ENCODE measurements around the gene JAZF1.
"Not testable (repeated sequence)": the region's sequence is repeated elsewhere in the genome, so short reads cannot be mapped to it uniquely, and the experiment has no call there.

JAZF1 gene

DNA sequence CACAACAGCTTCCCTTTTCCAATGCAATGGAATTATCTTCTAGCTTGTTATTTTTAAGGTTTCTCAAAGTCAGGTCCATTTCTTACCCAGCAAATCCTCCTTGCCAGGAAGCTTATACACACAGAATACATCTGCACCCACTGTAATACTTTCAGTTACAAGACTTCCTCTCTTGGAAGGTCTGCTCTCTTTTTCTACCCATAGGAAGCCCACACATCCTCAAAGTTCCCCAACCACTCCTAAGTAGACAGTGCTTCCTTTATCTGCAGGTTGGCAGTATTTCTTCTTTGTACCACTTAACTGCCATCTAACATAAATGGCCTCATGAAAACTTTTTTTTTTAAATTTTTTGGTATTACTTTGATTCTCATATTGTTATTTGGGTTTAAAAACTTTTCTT is 285.0 kb downstream of the JAZF1 start:
- DNase-seq = no peak

GRCh38 chr7:27890205-27890849 is 290.3 kb downstream of the JAZF1 start:
- no peak for DNase-seq

DNA sequence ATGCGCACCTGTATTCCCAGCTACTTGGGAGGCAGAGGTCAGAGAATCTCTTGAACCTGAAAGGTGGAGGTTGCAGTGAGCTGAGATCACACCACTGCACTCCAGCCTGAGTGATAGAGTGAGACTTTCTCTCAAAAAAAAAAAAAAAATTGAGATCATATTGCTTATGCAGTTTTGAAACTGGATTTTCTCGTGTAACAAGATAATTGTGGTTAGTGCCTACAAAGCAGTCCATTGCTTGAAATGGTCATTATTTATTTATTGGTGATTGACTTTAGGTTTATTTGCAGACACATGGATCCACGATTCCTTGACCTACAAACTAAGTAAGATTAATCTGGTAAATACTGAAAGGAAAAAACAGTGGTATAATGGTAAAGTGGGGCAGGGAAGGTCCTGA is 290.8 kb downstream of the JAZF1 start:
- no peak for DNase-seq

DNA sequence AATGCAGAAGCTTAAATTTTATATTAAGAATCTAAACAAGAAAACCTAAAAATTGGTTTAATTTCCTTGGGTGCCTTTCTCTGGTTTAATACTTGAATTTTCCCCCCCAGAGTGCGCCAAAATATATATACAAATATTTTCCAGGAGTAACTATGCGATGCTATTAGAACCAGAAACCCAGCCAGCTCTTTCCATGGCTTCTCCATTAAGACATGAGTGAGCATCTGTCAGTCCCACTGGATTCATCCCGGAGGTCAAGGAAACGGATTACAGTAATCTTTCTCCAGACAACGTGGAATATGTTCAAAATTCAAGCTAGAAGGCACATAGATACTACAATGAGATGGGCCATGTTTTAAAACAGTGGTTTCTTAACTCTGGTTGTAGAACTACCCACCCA is 291.9 kb downstream of the JAZF1 start:
- no peak for DNase-seq

- DNase-seq = not testable (repeated sequence)
Observed at GRCh38 chr7:27886710-27887109, 293.9 kb downstream of the JAZF1 start.

- no peak for DNase-seq
Observed at GRCh38 chr7:27885652-27886051, 294.9 kb downstream of the JAZF1 start.

- DNase-seq = no peak
Observed at GRCh38 chr7:27883696-27884095, 296.9 kb downstream of the JAZF1 start.

- no peak for DNase-seq
Observed at GRCh38 chr7:27876756-27877155, 303.8 kb downstream of the JAZF1 start.

DNA sequence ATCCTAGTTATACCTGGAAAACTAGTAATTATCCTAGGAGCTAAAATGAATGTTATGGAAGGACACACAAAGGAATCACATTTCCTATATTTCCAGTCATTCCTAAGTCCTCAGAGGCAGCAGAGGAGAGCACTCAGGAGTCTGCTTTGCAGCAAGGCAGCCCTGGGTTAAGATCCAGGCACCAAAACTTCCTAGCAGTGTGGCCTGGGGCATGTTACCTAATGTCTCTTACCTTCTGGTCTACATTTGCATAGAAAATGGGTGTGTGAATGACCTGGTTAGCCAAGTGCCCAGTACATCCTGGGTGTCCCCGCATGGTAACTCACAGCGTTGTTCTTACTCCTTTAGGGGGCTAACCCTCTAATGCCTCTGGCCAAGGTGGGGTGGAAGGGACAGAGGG is 304.8 kb downstream of the JAZF1 start:
- no peak for DNase-seq

- DNase-seq = no peak
Observed at GRCh38 chr7:27875061-27875460, 305.5 kb downstream of the JAZF1 start.

DNA sequence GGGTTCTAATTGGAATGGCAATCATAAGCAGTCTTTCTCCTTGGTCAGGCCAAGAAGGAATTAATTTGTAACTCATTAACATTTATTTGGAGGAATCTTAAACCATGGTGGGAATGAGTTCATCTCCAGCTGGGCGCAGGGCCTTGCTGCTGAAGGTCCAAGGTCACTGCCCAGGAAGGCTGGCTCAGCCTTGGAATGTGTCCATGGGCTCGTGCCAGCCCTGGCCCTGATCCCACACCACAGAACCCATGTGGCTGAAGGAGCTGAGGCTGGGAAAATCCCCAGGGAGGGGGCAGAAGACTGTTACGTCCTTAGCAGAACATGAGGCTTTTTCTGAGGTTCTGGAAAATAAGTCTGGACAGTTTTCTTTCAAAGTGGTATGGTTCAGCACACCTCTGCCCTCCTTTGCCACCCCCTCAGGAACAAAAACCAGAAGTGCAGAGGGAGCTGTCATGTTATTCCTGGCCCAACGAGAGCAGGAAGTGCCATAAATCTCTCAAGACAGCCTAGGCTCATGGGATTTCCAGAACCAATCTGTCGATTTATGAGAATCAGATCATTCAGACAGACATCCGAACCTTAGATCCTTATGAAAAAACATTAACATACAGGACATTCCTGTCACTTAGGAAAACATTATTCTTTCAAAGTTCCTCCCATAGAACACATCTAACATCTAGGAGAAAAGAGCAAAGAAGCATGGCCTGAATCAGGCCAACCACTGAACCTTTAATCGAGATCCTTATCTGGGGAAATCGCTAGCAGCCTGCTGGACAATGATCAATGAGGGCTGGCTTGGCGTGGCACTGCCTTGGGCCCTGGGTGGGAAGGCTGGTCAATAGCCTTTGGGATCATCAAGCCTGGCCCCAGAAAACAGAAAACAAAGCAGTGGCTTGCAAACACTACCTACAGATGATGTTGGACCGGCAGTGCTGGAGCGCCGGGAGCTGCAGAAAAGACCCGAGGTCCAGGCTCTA is 306.3 kb downstream of the JAZF1 start:
- DNase-seq = peak; percentile 50

- no peak for DNase-seq
Observed at GRCh38 chr7:27872356-27873275, 308.0 kb downstream of the JAZF1 start.

- DNase-seq = no peak
Observed at GRCh38 chr7:27871866-27872265, 308.7 kb downstream of the JAZF1 start.

- DNase-seq = no peak
Observed at GRCh38 chr7:27871086-27871485, 309.5 kb downstream of the JAZF1 start.

DNA sequence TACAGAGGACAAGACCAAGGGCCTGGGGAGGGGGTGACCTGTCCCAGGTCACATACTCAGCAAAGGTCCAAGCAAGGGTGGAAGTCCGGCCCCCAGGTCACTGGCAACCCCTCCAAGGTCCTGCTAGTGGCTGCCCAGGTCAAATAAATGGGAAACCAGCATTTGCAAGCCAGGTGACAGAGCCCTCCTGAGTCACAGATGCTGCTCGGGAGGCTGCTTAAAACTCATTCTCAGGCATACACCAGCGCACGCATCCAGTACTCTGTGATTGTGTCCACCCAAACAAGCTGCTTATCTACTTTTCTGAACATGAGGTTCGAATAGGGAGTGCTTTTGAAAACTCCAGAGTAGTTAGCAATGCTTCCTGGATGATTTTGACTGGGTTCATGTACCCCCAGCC is 310.0 kb downstream of the JAZF1 start:
- no peak for DNase-seq

DNA sequence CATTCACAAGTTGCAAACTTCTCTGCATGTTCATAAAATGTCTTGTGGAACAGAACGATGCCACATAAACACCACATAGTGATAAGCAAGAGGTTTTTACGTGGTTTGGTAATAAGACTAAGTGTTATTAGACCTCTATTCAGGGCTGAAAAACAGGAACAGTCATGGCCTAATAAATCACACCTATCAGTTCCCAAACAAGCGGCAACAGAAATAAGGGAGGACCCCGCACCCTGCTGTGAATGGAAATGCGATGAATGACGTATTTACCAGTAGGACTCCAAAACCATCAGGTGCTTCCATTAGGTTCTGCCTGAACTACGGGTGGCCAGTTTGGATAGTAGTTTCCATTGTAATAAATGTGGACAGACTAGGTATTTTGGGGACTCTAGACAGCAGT is 311.5 kb downstream of the JAZF1 start:
- no peak for DNase-seq

- DNase-seq = no peak
Observed at GRCh38 chr7:27868131-27868550, 312.5 kb downstream of the JAZF1 start.

DNA sequence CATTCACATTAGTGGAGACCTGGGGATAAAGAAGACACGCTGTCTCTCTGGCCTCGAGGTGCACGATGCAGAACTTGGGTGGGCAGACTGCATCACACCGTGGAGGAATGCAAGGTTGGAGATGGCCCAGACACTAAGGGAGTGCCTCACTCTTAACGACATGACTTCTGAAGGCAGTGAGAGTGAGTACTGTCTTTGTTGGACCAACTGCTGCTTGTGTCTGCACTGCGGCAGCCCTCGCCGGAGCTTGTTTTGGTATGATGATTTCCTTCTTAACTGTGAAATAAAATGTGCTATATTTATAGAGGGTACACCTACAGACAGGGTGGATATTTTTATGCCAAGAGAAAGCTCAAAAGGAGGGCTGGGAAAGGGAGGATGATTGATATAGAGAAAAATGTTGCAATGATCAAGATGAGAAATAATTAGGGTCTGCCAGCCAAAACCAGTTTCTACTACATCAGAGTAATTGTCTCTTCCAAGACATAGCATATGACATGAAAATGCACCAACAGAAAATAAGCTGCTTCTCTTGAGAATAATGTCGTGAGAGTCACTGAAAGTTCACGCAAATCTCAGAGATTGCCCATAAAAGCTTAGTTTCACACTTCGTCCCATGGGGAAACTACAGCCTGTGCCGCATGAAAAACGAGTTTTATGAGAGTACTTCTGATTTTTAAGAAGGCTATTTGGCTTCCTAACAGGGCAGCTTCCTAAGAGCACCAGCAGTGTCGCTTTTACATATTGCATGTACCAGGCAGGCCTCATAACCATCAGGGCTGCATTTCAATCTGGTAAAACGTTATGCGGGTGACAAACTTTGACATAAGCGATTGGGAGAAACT is 313.5 kb downstream of the JAZF1 start:
- DNase-seq = no peak

DNA sequence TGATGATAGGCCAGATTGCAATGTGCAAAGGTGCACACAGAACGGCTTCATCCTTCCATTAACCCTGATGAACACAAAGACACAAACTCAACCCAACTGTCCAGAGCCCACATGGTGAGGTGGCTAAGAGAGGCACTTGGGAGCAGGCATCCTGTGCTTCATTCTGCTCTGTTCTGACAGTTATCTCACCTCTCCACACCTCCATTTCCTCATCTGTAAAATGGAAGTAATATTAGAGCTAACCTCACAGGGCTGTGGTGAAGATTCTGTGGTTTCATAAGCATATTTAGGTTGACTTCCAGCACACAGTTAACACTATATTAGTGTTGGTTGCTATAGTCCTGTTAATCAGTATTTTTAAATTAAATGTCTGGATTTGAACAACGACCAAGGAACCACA is 314.3 kb downstream of the JAZF1 start:
- no peak for DNase-seq

DNA sequence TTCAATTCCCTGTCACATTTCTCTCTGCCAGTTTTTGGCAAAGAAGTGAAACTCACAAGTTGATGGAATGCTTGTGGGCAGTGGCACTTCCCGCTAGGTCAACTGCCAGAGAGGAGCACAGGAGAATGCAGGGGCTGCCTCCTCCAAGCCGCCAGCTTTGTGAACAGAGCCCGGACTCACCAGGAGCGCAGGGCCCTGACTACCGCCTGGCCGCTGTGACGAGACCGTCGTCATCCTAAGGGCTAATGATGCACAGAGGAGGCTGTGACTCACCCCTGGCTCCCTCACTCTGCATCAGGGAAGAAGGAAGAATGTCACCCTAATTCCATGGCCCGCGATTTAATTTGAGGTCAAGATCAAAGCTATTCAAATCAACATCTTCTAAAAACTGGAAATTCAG is 316.7 kb downstream of the JAZF1 start:
- no peak for DNase-seq

DNA sequence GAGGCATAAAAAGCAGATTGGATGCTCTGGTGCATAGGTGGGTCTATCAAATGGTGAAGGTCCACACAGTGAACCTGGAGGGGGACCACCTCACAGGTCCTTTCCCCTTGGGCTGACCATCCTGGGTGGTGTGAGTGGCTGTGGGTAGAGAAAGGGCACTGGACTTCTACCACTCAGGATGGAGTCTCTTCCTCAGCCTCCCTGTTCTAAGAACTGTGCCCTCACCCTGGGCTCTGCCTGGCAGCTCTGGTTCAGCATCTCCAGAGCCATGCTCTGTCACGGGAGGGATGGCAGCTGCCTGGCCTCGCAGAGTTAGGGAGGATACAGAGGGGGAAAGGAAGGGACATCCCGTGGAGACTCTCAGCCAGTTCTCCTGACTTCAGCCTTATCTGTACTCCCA is 318.8 kb downstream of the JAZF1 start:
- no peak for DNase-seq

DNA sequence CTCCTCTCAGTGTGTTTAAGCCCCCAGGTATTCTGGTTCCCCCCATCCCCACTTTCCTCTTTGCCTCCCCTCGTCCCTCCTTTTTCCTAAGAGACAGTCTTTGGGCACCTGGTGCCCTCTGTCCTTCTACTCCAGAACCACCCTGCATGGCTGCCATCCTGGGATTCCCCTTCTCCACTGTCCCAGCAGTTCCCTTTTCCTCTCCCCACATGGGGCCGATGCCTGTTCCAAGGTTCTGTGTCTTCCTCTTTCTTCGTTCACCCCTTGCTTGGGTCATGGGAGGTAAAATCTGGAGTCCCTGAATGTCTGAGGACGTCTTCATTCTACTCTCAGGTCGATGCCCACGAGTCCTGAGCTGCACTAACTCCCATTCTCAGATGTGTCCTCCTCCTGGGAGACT is 319.8 kb downstream of the JAZF1 start:
- no peak for DNase-seq

Data from GOT3 (cell line).